ENCODE measurements around the gene TMEM174. TPM values are rescaled to one million over a fixed set of nuclear protein-coding genes. Genes with fewer than 3 reads are reported as not detected.

Gene TMEM174
- total and polyA plus RNA-seq, 2 of the 4 experiments (the other 2 are of a cell fraction) = not detected

- H4K91ac ChIP-seq (ENCODE audit: insufficient read depth, low read depth, low read length) = no peak overlapping the region
- H4K20me1 ChIP-seq (ENCODE audit: insufficient read depth, low read length) = no peaks in the 10 kb centered on the region
- peaks cover 13% of the 10 kb centered on the region for H3K4me1 ChIP-seq (ENCODE audit: control insufficient read depth, insufficient read depth, low read length)
- dilution Hi-C loops (cut with HindIII; ENCODE audit: low sequenced_read_pairs, unreplicated experiment) (no loop called here), intact Hi-C loops (cut with micrococcal nuclease) (no loop called here), in situ Hi-C loops (cut with MboI; ENCODE audit: low sequenced_read_pairs) (no loop called here)
- TF ChIP-seq BHLHE40 (IDR thresholded peaks at IDR 0.05; ENCODE audit: low read depth, low read length) = no peak
- no peak for TF ChIP-seq FOS (IDR thresholded peaks at IDR 0.05; ENCODE audit: low read depth, low read length)
- no peak for TF ChIP-seq MAZ (IDR thresholded peaks at IDR 0.05; ENCODE audit: borderline replicate concordance, low read depth, low read length)
- no peak for TF ChIP-seq CTCF (conservative IDR thresholded peaks at IDR 0.05; ENCODE audit: low read depth, low read length)
- no peak for TF ChIP-seq ELK1 (IDR thresholded peaks at IDR 0.05; ENCODE audit: borderline replicate concordance, low read depth, low read length)
- TF ChIP-seq RFX5 (IDR thresholded peaks at IDR 0.05; ENCODE audit: low read depth, low read length) = no peak
- TF ChIP-seq CEBPB (IDR thresholded peaks at IDR 0.05; ENCODE audit: low read depth, low read length) = no peak
- TF ChIP-seq, protein P1, sequence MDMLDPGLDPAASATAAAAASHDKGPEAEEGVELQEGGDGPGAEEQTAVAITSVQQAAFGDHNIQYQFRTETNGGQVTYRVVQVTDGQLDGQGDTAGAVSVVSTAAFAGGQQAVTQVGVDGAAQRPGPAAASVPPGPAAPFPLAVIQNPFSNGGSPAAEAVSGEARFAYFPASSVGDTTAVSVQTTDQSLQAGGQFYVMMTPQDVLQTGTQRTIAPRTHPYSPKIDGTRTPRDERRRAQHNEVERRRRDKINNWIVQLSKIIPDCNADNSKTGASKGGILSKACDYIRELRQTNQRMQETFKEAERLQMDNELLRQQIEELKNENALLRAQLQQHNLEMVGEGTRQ (IDR thresholded peaks at IDR 0.05; ENCODE audit: low read depth, low read length) = no peak
- H2AK9ac ChIP-seq (replicated peaks; ENCODE audit: low read depth, low read length, poor library complexity) = no peak overlapping the region
- no peaks in the 10 kb centered on the region for H3K79me1 ChIP-seq (ENCODE audit: low read depth in 1 of 2, low read length in 2 of 2)
- no peak overlapping the region for H3K14ac ChIP-seq (replicated peaks; ENCODE audit: low read depth, low read length)
- no peak overlapping the region for H3K4me3 ChIP-seq (ENCODE audit: insufficient read depth, low read depth, low read length)
- POLR2A ChIA-PET (ENCODE audit: unreplicated experiment) = no interaction called here
- H2AFZ ChIP-seq (replicated peaks; ENCODE audit: low read length, poor library complexity) = no peak overlapping the region
- BruUV-seq (replicated peaks) = no TSS peak
- H3K56ac ChIP-seq (ENCODE audit: extremely low read depth, insufficient read depth, low read length) = no peak overlapping the region
- no peaks in the 10 kb centered on the region for H3K9me3 ChIP-seq (ENCODE audit: control insufficient read depth, insufficient read depth, low read length)
- DNase-seq (no peak), ATAC-seq (ENCODE audit: low read depth) (no peak)
- no peak overlapping the region for H2AK5ac ChIP-seq (ENCODE audit: low read depth, low read length)
- no peak overlapping the region for H3K27ac ChIP-seq (ENCODE audit: insufficient read depth, low read length)
- CTCF ChIA-PET = no interaction called here
- H3K4ac ChIP-seq (ENCODE audit: low read depth, low read length) = no peak overlapping the region
- no peak overlapping the region for H2BK20ac ChIP-seq (ENCODE audit: low read depth, low read length)
- H2BK15ac ChIP-seq (ENCODE audit: low read depth, low read length) = no peak overlapping the region
- H2BK120ac ChIP-seq (ENCODE audit: low read depth, low read length) = no peak overlapping the region
- H3K23ac ChIP-seq (ENCODE audit: low read depth, low read length) = no peak overlapping the region
- H4K8ac ChIP-seq (ENCODE audit: low read depth in 2 of 2, low read length in 2 of 2) = no peak overlapping the region
- peaks cover 11% of the 10 kb centered on the region for H3K9me1 ChIP-seq (ENCODE audit: insufficient read depth, low read length)
- 78% methylated on average over 1 of the region's 4 CpGs; no CpG with 5 or more reads in 1 of the 2 experiments for WGBS, 2 experiments (ENCODE audit: extremely low coverage in 2 of 2, insufficient read length in 1 of 2)
- peaks cover 22% of the 10 kb centered on the region for H3K27me3 ChIP-seq (ENCODE audit: control insufficient read depth, insufficient read depth, low read length)
- no peak overlapping the region for H3K18ac ChIP-seq (ENCODE audit: low read depth, low read length)
- no peaks in the 10 kb centered on the region for H3K36me3 ChIP-seq (ENCODE audit: control insufficient read depth, insufficient read depth, low read length)
- H4K5ac ChIP-seq (ENCODE audit: low read depth, low read length) = no peak overlapping the region
- no peak overlapping the region for H3K4me2 ChIP-seq (ENCODE audit: low read depth, low read length)
- H3K9ac ChIP-seq (ENCODE audit: low read depth, low read length) = no peak overlapping the region
- H2BK5ac ChIP-seq (ENCODE audit: low read depth, low read length, poor library complexity, severe bottlenecking) = no peak overlapping the region
Observed at GRCh38 chr5:73192370-73192769, 19.4 kb downstream of the TMEM174 start.

All from IMR-90 (cell line).